OCI-LY1 (cell line): ENCODE results near the gene RMND5B.

Source experiments
- CTCF ChIP-seq: fragments of 200-600 bp; sonication (generic), shearing (Covaris generic); IDR thresholded peaks from 2 replicates; pipeline ENCODE4 v1.5.1; 2017; ENCODE audit warnings: mild to moderate bottlenecking, antibody characterized with exemption, low read length, moderate library complexity, mixed read lengths
- EZH2 ChIP-seq: fragments of 200-600 bp; sonication (generic), shearing (Covaris generic); IDR thresholded peaks from 2 replicates; pipeline ENCODE4 v1.8.0; 2017; ENCODE audit warnings: borderline replicate concordance, mixed run types, mild to moderate bottlenecking, antibody characterized with exemption, low read length, moderate library complexity, mixed read lengths

GRCh38 chr5:178131446-178131996, 707 bp downstream of the RMND5B start:
- TF ChIP-seq CTCF (no peak), EZH2 (no peak)
